HepG2 (cell line): ENCODE data around the gene CKS1B. TPM values are rescaled to one million over a fixed set of nuclear protein-coding genes. Genes with fewer than 3 reads are reported as not detected.

Source experiments
- HNRNPL ChIP-seq: fragments of 200-400 bp; formaldehyde crosslinking; IDR thresholded peaks from 2 replicates; pipeline ENCODE4 v1.6.1; 2017; ENCODE audit warnings: mild to moderate bottlenecking, low read depth, low read length
- KLF12 ChIP-seq: sonication (generic); formaldehyde crosslinking; IDR thresholded peaks from 2 replicates; pipeline ENCODE4 v1.4.0; 2020; ENCODE audit warnings: missing genetic modification reagents, borderline replicate concordance
- MAZ ChIP-seq, 2 experiments: sonication (generic) in 1 of 2; formaldehyde crosslinking in 1 of 2; IDR thresholded peaks; 2 replicates each; pipeline versions ENCODE4 v1.5.0 to v1.6.1; 2012 to 2020; ENCODE audit warnings: low read depth in 2 of 2, mild to moderate bottlenecking in 2 of 2, borderline replicate concordance in 1 of 2, improper control_type of control experiment in 1 of 2, low read length in 1 of 2, missing genetic modification reagents in 1 of 2, moderate library complexity in 1 of 2
- RARA ChIP-seq: IDR thresholded peaks from 2 replicates; pipeline ENCODE4 v1.6.1; 2016; ENCODE audit warnings: missing genetic modification reagents, missing compliant biosample characterization
- ZBTB3 ChIP-seq: sonication (generic); formaldehyde crosslinking; IDR thresholded peaks from 2 replicates; pipeline ENCODE4 v1.4.0; 2020; ENCODE audit warnings: low read depth, mild to moderate bottlenecking, moderate library complexity, missing genetic modification reagents, borderline replicate concordance
- ZSCAN9 ChIP-seq: IDR thresholded peaks from 2 replicates; pipeline ENCODE4 v1.6.1; 2016; ENCODE audit warnings: borderline replicate concordance
- polyA plus RNA-seq, 8 experiments: library from polyadenylated mRNA; depleted of rRNA in 3 of 8; stranded (reverse) in 7 of 8; unstranded in 1 of 8; fragments of >200 nt; fragmentation: Illumina TruSeq in 4 of 8; extraction: Trizol in 4 of 8; gene quantifications; 2 replicates each; pipeline versions ENCODE4 v1.2.1 to v1.2.3, GENCODE V29; 2011 to 2016; ENCODE audit warnings: low read depth in 4 of 8, missing spikeins in 1 of 8, mixed read lengths in 1 of 8; ENCODE audit not compliant: insufficient read depth in 1 of 8
- total RNA-seq, 5 experiments: library from RNA; depleted of rRNA; stranded (reverse); fragments of >200 nt; fragmentation: Illumina TruSeq; extraction: Trizol; gene quantifications; 2 replicates each; pipeline ENCODE4 v1.2.3, GENCODE V29; 2016; ENCODE audit warnings: low read depth in 1 of 5
- TF ChIP-seq, protein P1 (sequence below): sonication (generic); formaldehyde crosslinking; IDR thresholded peaks from 2 replicates; pipeline ENCODE4 v1.4.0; 2020; ENCODE audit warnings: low read depth, missing genetic modification reagents
- TF ChIP-seq, protein P2 (sequence below): sonication (generic); formaldehyde crosslinking; IDR thresholded peaks from 2 replicates; pipeline ENCODE4 v1.5.0; 2020; ENCODE audit warnings: mild to moderate bottlenecking, missing genetic modification reagents
- TF ChIP-seq, protein P3 (sequence below): sonication (generic); formaldehyde crosslinking; IDR thresholded peaks from 2 replicates; pipeline ENCODE4 v1.8.0; 2022; ENCODE audit warnings: mild to moderate bottlenecking, missing genetic modification reagents; ENCODE audit not compliant: insufficient replicate concordance
- TF ChIP-seq, protein P4 (sequence below): IDR thresholded peaks from 2 replicates; pipeline ENCODE4 v1.6.1; 2016; ENCODE audit warnings: low read depth, borderline replicate concordance
- TF ChIP-seq, protein P5 (sequence below): IDR thresholded peaks from 2 replicates; pipeline ENCODE4 v1.6.1; 2016; ENCODE audit warnings: missing genetic modification reagents, missing compliant biosample characterization
- TF ChIP-seq, protein P6 (sequence below): sonication (generic); formaldehyde crosslinking; IDR thresholded peaks from 2 replicates; pipeline ENCODE4 v1.4.0; 2020; ENCODE audit warnings: missing genetic modification reagents, borderline replicate concordance

The CKS1B gene
- total and polyA plus RNA-seq, 2 of the 13 experiments (the other 11 are each of a cell fraction or from before 2014, with no cell fraction given) = 217 to 222 TPM

DNA sequence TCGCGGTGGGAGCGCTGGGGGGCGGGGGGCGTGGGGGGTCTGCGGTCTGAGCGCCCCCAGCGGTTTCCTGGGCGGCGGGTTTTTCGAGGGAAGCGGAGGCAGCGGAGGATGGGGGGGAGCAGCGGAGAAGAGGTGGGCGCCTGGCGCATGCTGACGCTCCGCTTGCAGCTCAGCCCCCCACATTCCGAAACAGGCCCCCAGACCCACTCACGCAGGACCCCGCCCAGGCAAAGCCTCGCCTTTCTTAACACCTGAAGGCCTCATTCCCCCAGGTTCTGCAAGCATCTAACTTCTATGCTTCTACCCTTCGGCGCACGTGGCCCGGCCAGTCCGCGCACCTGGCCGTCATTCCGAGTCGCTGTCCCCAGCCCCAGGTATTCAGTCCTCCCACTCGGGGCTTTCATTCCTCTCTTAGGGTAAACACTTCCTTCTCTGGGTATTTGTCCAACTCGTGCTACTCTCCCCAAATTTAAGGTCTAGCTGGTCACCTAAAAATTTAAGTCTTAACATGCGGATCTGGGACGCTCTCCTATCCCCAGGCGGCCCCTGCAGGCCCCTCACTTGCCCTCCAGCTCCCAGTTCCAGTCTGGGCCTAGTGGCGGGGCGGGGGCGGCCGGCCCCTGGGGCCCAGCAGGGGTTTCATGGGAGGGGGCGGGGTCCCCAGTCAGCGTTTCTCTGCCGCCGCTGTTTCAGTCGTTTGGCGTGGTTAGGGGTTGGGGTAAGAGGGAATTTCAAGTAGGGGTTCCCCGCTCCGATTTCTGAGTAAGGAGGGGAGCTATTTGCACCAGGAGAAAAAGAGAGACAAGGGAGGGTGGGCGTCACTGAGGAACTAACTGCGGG, 25.3 kb downstream of the CKS1B start (continued):
- TF ChIP-seq, protein P1, sequence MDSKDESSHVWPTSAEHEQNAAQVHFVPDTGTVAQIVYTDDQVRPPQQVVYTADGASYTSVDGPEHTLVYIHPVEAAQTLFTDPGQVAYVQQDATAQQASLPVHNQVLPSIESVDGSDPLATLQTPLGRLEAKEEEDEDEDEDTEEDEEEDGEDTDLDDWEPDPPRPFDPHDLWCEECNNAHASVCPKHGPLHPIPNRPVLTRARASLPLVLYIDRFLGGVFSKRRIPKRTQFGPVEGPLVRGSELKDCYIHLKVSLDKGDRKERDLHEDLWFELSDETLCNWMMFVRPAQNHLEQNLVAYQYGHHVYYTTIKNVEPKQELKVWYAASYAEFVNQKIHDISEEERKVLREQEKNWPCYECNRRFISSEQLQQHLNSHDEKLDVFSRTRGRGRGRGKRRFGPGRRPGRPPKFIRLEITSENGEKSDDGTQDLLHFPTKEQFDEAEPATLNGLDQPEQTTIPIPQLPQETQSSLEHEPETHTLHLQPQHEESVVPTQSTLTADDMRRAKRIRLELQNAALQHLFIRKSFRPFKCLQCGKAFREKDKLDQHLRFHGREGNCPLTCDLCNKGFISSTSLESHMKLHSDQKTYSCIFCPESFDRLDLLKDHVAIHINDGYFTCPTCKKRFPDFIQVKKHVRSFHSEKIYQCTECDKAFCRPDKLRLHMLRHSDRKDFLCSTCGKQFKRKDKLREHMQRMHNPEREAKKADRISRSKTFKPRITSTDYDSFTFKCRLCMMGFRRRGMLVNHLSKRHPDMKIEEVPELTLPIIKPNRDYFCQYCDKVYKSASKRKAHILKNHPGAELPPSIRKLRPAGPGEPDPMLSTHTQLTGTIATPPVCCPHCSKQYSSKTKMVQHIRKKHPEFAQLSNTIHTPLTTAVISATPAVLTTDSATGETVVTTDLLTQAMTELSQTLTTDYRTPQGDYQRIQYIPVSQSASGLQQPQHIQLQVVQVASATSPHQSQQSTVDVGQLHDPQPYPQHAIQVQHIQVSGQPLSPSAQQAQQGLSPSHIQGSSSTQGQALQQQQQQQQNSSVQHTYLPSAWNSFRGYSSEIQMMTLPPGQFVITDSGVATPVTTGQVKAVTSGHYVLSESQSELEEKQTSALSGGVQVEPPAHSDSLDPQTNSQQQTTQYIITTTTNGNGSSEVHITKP (CRISPR knock-in tag) = 0 out of 2 replicates have a peak, but pooled peaks have one; percentile 33
- TF ChIP-seq HNRNPL (0 out of 2 replicates have a peak, but pooled peaks have one; percentile 19), MAZ (IDR thresholded peaks at IDR 0.05; ENCODE audit: borderline replicate concordance, low read depth, low read length) (peak; percentile 55), MAZ (CRISPR knock-in tag; IDR thresholded peaks at IDR 0.05; ENCODE audit: low read depth) (no peak; the same call in 1 of the 2 replicates), ZSCAN9 (CRISPR knock-in tag) (peak; percentile 57; the same call in 1 of the 2 replicates), RARA (peak; percentile 33; the same call in 1 of the 2 replicates), ZBTB3 (CRISPR knock-in tag) (0 out of 2 replicates have a peak, but pooled peaks have one; percentile 11), KLF12 (CRISPR knock-in tag) (peak; percentile 38; the same call in 1 of the 2 replicates)
- TF ChIP-seq, protein P2, sequence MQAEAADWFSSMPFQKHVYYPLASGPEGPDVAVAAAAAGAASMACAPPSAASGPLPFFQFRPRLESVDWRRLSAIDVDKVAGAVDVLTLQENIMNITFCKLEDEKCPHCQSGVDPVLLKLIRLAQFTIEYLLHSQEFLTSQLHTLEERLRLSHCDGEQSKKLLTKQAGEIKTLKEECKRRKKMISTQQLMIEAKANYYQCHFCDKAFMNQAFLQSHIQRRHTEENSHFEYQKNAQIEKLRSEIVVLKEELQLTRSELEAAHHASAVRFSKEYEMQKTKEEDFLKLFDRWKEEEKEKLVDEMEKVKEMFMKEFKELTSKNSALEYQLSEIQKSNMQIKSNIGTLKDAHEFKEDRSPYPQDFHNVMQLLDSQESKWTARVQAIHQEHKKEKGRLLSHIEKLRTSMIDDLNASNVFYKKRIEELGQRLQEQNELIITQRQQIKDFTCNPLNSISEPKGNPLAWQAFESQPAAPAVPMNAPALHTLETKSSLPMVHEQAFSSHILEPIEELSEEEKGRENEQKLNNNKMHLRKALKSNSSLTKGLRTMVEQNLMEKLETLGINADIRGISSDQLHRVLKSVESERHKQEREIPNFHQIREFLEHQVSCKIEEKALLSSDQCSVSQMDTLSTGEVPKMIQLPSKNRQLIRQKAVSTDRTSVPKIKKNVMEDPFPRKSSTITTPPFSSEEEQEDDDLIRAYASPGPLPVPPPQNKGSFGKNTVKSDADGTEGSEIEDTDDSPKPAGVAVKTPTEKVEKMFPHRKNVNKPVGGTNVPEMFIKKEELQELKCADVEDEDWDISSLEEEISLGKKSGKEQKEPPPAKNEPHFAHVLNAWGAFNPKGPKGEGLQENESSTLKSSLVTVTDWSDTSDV (CRISPR knock-in tag) = 0 out of 2 replicates have a peak, but pooled peaks have one; percentile 38
- TF ChIP-seq, protein P3, sequence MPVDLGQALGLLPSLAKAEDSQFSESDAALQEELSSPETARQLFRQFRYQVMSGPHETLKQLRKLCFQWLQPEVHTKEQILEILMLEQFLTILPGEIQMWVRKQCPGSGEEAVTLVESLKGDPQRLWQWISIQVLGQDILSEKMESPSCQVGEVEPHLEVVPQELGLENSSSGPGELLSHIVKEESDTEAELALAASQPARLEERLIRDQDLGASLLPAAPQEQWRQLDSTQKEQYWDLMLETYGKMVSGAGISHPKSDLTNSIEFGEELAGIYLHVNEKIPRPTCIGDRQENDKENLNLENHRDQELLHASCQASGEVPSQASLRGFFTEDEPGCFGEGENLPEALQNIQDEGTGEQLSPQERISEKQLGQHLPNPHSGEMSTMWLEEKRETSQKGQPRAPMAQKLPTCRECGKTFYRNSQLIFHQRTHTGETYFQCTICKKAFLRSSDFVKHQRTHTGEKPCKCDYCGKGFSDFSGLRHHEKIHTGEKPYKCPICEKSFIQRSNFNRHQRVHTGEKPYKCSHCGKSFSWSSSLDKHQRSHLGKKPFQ = no peak
- TF ChIP-seq, protein P4, sequence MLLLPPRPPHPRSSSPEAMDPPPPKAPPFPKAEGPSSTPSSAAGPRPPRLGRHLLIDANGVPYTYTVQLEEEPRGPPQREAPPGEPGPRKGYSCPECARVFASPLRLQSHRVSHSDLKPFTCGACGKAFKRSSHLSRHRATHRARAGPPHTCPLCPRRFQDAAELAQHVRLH (CRISPR knock-in tag) = peak; percentile 71; the same call in 1 of the 2 replicates
- TF ChIP-seq, protein P5, sequence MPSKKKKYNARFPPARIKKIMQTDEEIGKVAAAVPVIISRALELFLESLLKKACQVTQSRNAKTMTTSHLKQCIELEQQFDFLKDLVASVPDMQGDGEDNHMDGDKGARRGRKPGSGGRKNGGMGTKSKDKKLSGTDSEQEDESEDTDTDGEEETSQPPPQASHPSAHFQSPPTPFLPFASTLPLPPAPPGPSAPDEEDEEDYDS (CRISPR knock-in tag) = peak; percentile 17; the same call in 1 of the 2 replicates
- TF ChIP-seq, protein P6, sequence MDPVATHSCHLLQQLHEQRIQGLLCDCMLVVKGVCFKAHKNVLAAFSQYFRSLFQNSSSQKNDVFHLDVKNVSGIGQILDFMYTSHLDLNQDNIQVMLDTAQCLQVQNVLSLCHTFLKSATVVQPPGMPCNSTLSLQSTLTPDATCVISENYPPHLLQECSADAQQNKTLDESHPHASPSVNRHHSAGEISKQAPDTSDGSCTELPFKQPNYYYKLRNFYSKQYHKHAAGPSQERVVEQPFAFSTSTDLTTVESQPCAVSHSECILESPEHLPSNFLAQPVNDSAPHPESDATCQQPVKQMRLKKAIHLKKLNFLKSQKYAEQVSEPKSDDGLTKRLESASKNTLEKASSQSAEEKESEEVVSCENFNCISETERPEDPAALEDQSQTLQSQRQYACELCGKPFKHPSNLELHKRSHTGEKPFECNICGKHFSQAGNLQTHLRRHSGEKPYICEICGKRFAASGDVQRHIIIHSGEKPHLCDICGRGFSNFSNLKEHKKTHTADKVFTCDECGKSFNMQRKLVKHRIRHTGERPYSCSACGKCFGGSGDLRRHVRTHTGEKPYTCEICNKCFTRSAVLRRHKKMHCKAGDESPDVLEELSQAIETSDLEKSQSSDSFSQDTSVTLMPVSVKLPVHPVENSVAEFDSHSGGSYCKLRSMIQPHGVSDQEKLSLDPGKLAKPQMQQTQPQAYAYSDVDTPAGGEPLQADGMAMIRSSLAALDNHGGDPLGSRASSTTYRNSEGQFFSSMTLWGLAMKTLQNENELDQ = 0 out of 2 replicates have a peak, but pooled peaks have one; percentile 17
